ENCODE data around the gene MMEL1.

Gene MMEL1

DNA sequence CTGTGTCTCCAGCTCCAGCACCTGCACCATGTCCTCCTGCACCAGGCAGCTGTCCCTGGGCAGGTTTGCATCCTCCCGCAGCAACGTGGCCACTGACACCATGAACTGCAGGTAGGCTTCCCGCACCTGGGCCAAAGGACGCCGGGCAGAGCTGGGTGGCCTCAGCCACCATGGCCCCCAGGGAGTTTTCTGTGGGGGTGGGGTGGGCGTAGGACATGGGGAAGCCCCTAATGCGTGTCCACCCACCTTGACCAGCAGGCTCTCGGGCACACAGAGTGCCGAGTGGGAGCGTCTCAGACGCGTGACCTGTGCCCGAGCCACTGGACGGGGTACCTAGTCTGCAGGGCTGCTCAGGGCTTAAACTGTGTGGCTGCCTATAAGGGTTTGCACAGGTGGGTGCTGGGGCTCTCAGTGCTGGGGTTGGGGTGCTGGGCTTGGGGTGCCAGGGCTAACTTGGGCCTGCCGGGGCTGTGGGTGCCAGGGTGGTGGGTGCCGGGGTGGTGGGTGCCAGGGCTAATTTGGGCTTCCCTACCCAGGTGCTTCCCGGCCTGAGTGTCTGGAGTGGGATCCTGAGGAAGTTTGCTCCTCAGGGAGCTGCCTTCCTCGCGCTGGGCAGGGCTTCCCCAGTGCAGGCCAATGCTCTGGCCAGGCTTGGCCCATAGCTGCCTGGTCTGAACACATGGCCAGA lies 28.5 kb downstream of the MMEL1 start:
- DNase-seq: no peak

DNA sequence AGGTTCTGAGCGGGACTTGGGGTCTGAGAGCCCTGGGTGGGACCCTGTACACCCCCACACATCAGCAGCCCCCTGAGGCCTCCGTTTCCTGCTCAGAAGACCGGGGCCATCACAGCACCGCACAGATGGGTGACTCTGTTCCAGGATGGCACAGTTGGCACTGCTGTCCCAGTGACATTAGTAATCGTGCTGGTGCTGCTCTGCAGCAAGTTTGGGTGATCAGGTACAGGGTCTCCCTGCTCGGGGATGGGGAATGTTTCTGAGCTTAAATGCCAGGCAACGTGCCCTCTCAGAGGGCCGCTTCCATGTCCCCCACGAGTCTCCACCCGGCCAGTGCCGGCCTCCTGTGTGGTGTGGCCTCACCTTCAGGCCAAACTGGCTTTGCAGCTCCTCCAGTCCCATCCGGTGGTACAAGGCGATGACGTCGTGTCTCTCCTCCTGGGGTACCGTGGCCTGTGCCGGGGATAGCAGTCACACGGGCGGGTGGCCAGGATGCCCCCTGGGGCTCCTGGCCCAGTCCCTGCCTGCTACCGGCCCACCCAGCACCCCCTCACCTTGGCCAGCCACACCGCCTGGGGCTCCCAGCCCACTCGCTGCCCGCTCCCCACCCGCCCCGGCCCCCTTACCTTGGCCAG lies 29.2 kb downstream of the MMEL1 start:
- no peak for DNase-seq

DNA sequence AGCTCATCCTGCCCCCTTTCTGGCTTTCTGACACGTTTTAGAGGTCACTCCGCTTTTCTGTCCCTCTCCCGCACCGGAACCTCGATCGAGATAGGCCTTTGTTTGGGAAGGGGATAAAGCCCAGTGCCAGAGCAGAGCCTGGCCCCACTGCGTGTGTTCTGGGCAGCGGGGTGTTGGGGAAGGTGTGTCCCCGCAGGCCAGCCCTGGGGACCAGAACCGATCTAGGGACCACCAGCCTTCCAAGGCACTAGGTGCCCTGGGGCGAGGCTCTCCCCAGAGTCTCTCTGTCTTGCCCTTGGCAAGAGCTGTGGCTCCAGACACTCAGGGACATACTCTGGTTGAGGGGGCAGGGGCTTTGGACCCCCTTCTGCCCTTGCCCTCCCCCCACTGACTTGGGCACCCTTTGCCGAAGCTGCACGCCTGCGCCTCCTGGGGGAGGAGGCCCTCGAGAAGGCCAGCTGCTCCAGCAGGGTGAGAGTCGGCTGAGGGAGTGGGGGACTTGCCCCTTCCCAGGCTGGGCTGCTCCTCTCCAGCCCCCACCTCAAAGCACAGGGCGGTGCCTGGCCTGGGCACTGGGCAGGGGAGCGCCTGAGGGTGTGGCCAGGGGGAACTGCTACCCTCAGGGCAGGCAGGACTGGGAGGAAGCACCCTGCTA lies 29.8 kb downstream of the MMEL1 start:
- DNase-seq: no peak

DNA sequence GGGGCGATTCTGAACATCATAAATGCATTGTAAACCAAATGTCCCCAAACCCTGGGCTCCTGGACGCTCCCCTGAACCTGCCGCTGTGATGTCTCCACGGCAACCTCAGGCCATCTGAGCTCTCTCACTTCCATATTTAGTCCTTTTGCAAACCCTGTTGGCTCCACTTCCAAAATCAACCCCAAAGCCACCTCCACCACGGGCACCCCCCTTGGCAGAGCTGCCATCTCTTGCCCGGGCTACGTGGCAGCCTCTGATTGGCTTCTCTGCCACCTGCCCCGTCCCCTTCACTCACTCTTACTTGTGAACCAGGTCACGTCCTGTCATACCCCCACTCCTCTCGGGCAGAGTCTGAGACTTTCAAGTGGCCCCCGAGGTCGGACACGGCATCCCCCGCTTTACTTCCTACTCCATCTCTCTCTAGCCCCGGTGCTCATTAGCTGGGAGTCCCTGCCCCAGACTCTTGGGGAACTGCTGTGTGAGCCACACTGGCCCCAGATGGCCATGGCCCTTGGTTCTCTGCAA lies 30.4 kb downstream of the MMEL1 start:
- DNase-seq: no peak

GRCh38 chr1:2601721-2602303 lies 31.0 kb downstream of the MMEL1 start:
- no peak for DNase-seq

DNA sequence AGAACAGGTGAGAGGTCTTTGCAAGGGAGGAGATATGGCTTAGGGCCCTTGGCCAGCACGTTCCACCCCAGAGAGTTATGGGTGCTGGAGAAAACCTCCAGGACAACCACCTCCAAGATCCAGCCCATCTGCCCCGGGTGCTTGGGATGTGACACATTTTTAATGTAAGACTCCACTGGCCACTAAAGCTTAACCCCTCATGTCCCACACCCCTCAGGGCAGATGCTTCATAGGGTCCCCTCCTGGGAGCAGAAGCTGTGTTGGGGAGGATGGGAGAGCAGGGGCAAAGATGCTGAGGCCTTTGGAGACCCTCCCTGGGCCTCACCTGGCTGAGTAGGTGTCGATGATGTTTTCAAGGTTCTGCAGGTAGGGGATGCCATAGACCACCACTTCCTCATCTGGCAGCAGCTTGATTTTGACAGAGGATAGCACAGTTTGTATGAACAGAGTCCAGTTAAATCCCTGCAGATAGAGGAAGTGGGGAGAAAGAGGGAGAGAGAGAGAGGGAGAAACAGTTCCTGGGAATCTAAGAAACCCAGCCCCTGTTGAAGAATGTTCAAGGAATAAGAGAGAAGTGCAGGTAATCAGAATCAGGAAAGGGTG lies 34.4 kb downstream of the MMEL1 start:
- DNase-seq: no peak

GRCh38 chr1:2597441-2598328 lies 35.1 kb downstream of the MMEL1 start:
- no peak for DNase-seq

DNA sequence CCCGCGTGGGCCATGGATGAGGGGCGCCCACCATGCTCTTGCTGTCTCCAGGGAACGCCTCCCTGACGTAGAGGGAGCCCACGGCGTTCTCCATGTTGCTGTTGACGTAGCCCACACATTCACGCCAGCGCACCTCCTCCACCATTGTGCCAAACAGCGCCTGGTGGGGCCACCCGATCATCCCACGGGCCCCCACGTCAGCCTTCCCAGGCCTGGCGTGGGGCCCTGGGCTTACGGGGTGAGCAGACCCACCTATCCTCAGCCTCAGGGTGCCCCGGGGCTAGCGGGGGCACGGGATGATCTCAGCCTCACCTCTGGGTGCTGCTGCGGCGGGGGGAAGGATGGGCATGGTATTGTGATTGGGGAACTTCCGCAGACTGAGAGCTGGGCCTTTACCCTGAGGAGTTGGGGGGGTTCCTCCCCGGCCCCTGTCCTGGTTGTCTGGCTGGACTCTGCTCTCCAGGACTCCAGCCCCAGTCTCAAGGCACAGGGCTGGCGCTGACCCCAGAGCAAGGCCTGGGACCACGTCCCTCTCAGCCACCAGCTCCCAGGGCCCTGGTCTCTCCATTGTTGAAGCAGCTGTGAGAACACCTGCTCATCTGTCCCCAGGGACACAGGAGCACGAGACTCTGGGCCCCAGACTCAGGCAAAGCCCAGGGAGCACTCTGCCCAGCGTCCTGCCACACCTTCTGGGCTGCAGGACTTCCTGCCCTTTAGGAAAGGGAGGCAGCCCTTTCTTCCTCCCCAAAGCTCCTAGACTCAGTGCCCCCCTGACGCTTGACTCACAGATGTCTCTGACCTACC lies 36.1 kb downstream of the MMEL1 start:
- DNase-seq: no peak

- DNase-seq: no peak
Measured at GRCh38 chr1:2595812-2596529, 36.8 kb downstream of the MMEL1 start.

GRCh38 chr1:2595261-2595811 lies 37.5 kb downstream of the MMEL1 start:
- no peak for DNase-seq

DNA sequence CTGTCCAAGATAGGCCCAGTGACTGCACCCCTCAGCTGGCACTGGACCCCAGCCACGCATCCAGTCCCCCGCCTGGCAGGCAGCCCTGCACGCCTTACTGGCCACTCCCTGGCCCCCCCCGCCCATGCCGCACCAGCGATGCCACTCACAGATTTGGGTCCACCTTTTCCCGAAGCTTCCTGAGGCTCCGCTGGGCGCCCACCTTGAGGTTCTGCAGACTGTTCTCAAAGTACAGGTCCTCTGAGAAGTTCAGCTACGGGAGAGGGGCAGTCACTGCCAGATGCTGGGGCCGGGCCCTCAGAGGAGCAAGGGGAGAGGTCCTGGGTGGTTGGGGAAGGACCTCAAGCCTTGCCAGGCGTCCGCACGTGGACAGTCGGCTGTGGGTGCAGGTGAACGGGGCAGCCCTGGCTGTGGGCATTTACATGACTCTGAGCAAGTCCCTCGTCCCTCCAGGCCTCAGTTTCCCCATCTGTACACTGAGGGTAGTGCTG lies 38.1 kb downstream of the MMEL1 start:
- DNase-seq: no peak

DNA sequence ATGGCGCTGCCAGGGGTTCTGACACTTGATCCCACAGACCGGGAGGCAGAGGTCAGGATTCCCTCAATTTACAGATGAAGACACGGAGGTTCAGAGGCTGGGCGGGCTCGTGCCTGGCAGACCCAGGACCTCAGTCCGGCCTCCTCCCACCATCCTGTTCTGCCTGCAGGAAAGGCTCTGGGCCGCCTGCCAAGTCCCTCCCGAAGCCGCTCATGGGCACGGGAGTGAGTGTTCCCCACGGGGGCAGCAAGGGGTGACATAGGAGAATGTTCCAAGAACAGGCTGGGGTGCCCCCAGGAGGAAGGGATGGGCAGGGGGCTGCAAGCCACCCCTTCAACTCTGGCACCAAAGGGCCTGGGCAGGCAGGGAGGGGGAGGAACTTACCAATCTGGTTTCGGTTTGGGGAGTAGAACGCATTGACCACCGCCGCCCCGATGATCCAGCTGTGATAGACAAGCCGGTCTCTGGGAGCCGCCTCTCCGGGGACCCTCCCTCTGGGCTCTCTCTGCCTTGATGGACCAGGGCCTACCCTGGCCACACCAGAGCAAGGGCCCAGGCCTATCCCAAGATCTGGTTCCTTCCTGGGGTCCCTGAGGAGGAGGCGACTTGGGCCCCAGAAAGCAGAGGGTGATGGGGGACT lies 38.7 kb downstream of the MMEL1 start:
- no peak for DNase-seq

DNA sequence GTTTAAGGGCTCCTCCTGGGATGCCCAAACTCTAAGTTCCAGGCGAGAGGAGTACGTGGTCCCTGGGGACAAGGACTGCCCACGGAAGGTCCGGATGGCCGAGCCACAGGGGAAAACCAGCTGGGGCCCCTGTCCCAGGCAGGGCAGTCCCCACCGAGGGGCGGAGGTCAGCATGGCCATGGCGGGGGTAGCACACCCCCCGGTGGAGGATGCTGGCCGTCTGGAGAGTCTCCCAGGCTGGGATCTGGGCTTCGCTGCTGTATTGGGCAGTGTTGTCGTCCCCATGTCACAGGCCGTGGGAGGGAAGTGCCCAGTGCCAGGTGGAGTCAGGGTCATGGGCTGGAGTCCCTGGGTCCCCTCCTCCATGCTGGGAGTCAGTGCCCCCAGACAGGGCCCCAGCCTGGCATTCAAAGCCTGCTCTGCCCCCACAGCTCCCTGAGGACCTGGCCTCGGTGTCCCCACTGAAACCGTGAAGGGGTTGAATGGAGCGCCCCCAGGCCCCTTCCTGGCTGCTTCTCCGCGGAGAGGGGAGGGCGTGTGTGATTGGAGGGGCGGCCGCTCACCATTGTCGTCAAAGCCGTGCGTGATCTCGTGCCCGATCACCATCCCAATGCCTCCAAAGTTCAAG lies 39.5 kb downstream of the MMEL1 start:
- no peak for DNase-seq

- no peak for DNase-seq
Measured at GRCh38 chr1:2592672-2593071, 40.1 kb downstream of the MMEL1 start.

DNA sequence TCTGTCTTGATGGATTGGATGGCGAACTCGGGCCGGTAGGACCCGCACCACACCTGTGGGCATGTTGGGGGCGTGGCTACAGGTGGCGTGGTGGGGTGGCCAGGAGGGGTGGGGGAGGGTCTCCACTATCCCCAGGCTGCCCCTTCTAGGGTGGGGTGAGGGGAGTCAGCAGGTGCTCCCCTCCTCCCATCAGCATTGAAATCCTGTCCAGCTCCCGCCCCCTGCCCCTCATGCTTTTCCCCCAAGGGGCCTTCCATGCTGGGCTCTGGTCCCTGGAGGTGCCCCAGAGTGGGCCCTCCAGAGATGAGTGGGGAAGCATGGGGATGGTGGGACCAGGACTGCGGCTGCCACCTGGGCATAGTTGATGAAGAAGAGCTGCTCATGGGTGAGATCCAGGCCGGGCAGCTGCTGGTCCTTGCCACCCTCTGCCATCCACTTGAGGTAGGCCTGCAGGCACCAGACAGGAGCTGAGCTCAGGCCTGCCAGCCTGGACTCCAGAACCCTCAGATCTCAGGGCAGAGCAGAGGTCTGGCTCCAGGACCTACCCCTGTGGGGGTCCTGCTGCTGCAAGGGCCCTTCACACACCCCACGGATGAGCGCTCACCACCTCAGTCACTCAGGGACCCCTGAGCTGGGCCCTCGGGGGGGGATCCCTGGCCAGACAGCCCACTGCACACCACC lies 41.1 kb downstream of the MMEL1 start:
- DNase-seq: no peak

GRCh38 chr1:2591233-2591580 lies 41.6 kb downstream of the MMEL1 start:
- DNase-seq: no peak

- no peak for DNase-seq
Measured at GRCh38 chr1:2590233-2591141, 42.3 kb downstream of the MMEL1 start.

All from NCI-H748 treated with DMSO at 0.1 percent for 48 hours (cell line).